Neural cell (in vitro differentiated cells): ENCODE measurements around the gene MYO3B. TPM values are rescaled to one million over a fixed set of nuclear protein-coding genes. Genes with fewer than 3 reads are reported as not detected.

Experiments used
- H2AFZ ChIP-seq: fragments of 200-600, 300-800 bp; sonication (generic), shearing (Covaris generic); 2 replicates; pipeline ENCODE4 v1.6.0; 2014; ENCODE audit warnings: low read depth, mild to moderate bottlenecking, antibody characterized with exemption, low read length, moderate library complexity
- H3F3A ChIP-seq: fragments of 200-600 bp; shearing (Covaris generic); 2 replicates; pipeline ENCODE4 v1.6.1; 2016; ENCODE audit warnings: mild to moderate bottlenecking, moderate library complexity, mixed read lengths, antibody characterized with exemption, low read length; ENCODE audit not compliant: insufficient read depth, poor library complexity, severe bottlenecking
- H3K27ac ChIP-seq: fragments of 200-600, 300-800 bp; sonication (generic), shearing (Covaris generic); 2 replicates; pipeline ENCODE4 v1.5.1; 2014; ENCODE audit warnings: mild to moderate bottlenecking, low read length, moderate library complexity
- H3K27me3 ChIP-seq: fragments of 300-800, 200-600 bp; sonication (generic), shearing (Covaris generic); 2 replicates; pipeline ENCODE4 v1.6.0; 2014; ENCODE audit warnings: mild to moderate bottlenecking, low read depth, low read length, moderate library complexity; ENCODE audit not compliant: insufficient read depth
- H3K36me3 ChIP-seq: fragments of 300-800, 200-600 bp; sonication (generic), shearing (Covaris generic); 2 replicates; pipeline ENCODE4 v1.5.1; 2014; ENCODE audit warnings: mild to moderate bottlenecking, antibody characterized with exemption, low read length, moderate library complexity; ENCODE audit not compliant: insufficient read depth
- H3K4me2 ChIP-seq: fragments of 300-800, 200-600 bp; sonication (generic), shearing (Covaris generic); 2 replicates; pipeline ENCODE4 v1.6.0; 2014; ENCODE audit warnings: mild to moderate bottlenecking, low read length
- H3K4me3 ChIP-seq: fragments of 300-800, 200-600 bp; sonication (generic), shearing (Covaris generic); 2 replicates; pipeline ENCODE4 v1.5.1; 2014; ENCODE audit warnings: mild to moderate bottlenecking, low read length, moderate library complexity
- H3K79me2 ChIP-seq: fragments of 200-600 bp; shearing (Covaris generic); replicated peaks from 2 replicates; pipeline ENCODE4 v1.6.0; 2014; ENCODE audit warnings: mild to moderate bottlenecking, low read length, moderate library complexity; ENCODE audit not compliant: insufficient read depth
- H3K9ac ChIP-seq: fragments of 300-800, 200-600 bp; sonication (generic), shearing (Covaris generic); 2 replicates; pipeline ENCODE4 v1.6.1; 2016; ENCODE audit warnings: mild to moderate bottlenecking, low read length, mixed read lengths
- H3K9me2 ChIP-seq: fragments of 200-600 bp; shearing (Covaris generic); 2 replicates; pipeline ENCODE4 v1.6.1; 2016; ENCODE audit warnings: mild to moderate bottlenecking, low read length, mixed read lengths; ENCODE audit not compliant: insufficient read depth
- H3K9me3 ChIP-seq: fragments of 200-600, 300-800 bp; sonication (generic), shearing (Covaris generic); 2 replicates; pipeline ENCODE4 v1.6.1; 2016; ENCODE audit warnings: mild to moderate bottlenecking, mixed run types, low read length, moderate library complexity, mixed read lengths
- H4K20me1 ChIP-seq: fragments of 200-600 bp; shearing (Covaris generic); 2 replicates; pipeline ENCODE4 v1.6.1; 2016; ENCODE audit warnings: mild to moderate bottlenecking, mixed run types; ENCODE audit not compliant: insufficient read depth
- EP300 ChIP-seq: fragments of 450-650 bp; conservative IDR thresholded peaks from 2 replicates; pipeline ENCODE4 v1.6.1; 2014; ENCODE audit warnings: antibody characterized with exemption, mild to moderate bottlenecking, moderate library complexity; ENCODE audit not compliant: poor library complexity, severe bottlenecking
- EZH2 ChIP-seq: fragments of 200-600, 300-800 bp; shearing (Covaris generic), sonication (generic); IDR thresholded peaks from 2 replicates; pipeline ENCODE4 v1.6.1; 2014; ENCODE audit warnings: antibody characterized with exemption, low read length, borderline replicate concordance, mild to moderate bottlenecking; ENCODE audit not compliant: insufficient read depth, poor library complexity, severe bottlenecking
- MXI1 ChIP-seq: fragments of 450-650 bp; conservative IDR thresholded peaks from 2 replicates; pipeline ENCODE4 v1.6.1; 2014; ENCODE audit warnings: antibody characterized with exemption, mild to moderate bottlenecking; ENCODE audit not compliant: poor library complexity, severe bottlenecking
- POLR2AphosphoS5 ChIP-seq: IDR thresholded peaks from 2 replicates; pipeline ENCODE4 v1.6.1; 2012
- RAD21 ChIP-seq: fragments of 450-650 bp; conservative IDR thresholded peaks from 2 replicates; pipeline ENCODE4 v1.6.1; 2014; ENCODE audit warnings: antibody characterized with exemption, mild to moderate bottlenecking, moderate library complexity
- SMC3 ChIP-seq: fragments of 450-650 bp; conservative IDR thresholded peaks from 2 replicates; pipeline ENCODE4 v1.6.1; 2014; ENCODE audit warnings: antibody characterized with exemption, mild to moderate bottlenecking, moderate library complexity; ENCODE audit not compliant: poor library complexity
- TAF1 ChIP-seq: IDR thresholded peaks from 2 replicates; pipeline ENCODE4 v1.6.1; 2012; ENCODE audit warnings: low read depth
- polyA plus RNA-seq: library from polyadenylated mRNA; depleted of rRNA; stranded (reverse); fragments of >200 nt; gene quantifications from 2 replicates; pipeline ENCODE4 v1.2.3, GENCODE V29; 2014
- TF ChIP-seq, protein P1 (sequence below): fragments of 450-650 bp; IDR thresholded peaks from 2 replicates; pipeline ENCODE4 v1.5.1; 2014; ENCODE audit warnings: antibody characterized with exemption, mild to moderate bottlenecking, moderate library complexity; ENCODE audit not compliant: poor library complexity, severe bottlenecking
- TF ChIP-seq, protein P2 (sequence below): IDR thresholded peaks from 2 replicates; pipeline ENCODE4 v1.6.1; 2012; ENCODE audit warnings: borderline replicate concordance

MYO3B gene
- polyA plus RNA-seq, 1 donor from 2014 or later = 0.11 TPM

DNA sequence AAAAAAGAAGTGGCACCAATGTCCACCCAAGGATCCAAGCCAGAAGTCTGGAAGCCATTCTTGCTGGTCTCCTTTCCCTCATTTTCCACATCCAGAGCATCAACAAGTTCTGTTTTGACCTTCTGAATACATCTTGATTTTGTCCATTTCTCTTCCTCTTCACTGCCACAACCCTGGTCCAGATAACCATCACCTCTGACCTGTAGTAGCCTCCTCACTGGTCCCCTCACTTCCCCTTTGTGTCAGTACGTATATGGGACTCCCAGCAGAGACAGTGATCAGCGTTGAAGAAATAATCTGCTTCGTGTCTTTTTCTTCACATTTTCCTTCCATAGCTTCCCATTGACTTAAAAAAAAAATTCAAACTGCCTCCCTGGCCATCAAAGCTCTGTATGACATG lies 427.9 kb downstream of the MYO3B start:
- Histone ChIP-seq H3K27ac (no peak overlapping the region), H3K79me2 (no peaks in the 10 kb centered on the region), H3K36me3 (no peaks in the 10 kb centered on the region), H3K9ac (no peak overlapping the region), H3F3A (no peaks in the 10 kb centered on the region), H3K4me3 (no peak overlapping the region), H4K20me1 (no peaks in the 10 kb centered on the region), H3K9me2 (no peaks in the 10 kb centered on the region), H3K4me2 (no peak overlapping the region), H3K27me3 (no peaks in the 10 kb centered on the region), H3K9me3 (no peaks in the 10 kb centered on the region), H2AFZ (no peak overlapping the region)
- no peak for TF ChIP-seq POLR2AphosphoS5

DNA sequence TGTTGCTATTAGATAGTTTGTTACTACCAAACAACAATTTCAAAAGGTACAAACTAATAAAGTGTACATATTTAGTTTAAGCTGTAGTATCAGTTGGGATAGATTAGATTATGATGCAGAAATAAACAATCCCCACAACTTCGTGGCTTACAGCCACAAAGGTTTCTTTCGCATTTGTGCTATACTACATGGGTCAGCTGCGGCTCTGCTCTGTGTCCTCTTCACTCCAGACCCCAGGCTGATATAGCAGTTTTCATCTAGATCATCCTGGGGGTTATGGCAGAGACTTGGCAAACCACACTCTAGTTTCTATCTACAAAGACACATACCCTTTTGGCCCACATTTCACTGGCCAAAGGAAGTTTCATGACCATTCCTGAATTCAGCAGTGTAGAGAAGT lies 429.2 kb downstream of the MYO3B start:
- no peak overlapping the region for H2AFZ ChIP-seq
- H3F3A ChIP-seq = no peaks in the 10 kb centered on the region
- no peaks in the 10 kb centered on the region for H4K20me1 ChIP-seq
- H3K27ac ChIP-seq = no peak overlapping the region
- no peaks in the 10 kb centered on the region for H3K36me3 ChIP-seq
- no peaks in the 10 kb centered on the region for H3K79me2 ChIP-seq
- no peaks in the 10 kb centered on the region for H3K27me3 ChIP-seq
- H3K4me2 ChIP-seq = no peak overlapping the region
- no peak overlapping the region for H3K9ac ChIP-seq
- no peaks in the 10 kb centered on the region for H3K9me2 ChIP-seq
- H3K4me3 ChIP-seq = no peak overlapping the region
- no peaks in the 10 kb centered on the region for H3K9me3 ChIP-seq
- TF ChIP-seq MXI1 = no peak
- no peak for TF ChIP-seq EZH2
- TF ChIP-seq, protein P1, sequence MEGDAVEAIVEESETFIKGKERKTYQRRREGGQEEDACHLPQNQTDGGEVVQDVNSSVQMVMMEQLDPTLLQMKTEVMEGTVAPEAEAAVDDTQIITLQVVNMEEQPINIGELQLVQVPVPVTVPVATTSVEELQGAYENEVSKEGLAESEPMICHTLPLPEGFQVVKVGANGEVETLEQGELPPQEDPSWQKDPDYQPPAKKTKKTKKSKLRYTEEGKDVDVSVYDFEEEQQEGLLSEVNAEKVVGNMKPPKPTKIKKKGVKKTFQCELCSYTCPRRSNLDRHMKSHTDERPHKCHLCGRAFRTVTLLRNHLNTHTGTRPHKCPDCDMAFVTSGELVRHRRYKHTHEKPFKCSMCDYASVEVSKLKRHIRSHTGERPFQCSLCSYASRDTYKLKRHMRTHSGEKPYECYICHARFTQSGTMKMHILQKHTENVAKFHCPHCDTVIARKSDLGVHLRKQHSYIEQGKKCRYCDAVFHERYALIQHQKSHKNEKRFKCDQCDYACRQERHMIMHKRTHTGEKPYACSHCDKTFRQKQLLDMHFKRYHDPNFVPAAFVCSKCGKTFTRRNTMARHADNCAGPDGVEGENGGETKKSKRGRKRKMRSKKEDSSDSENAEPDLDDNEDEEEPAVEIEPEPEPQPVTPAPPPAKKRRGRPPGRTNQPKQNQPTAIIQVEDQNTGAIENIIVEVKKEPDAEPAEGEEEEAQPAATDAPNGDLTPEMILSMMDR = no peak
- TF ChIP-seq, protein P2, sequence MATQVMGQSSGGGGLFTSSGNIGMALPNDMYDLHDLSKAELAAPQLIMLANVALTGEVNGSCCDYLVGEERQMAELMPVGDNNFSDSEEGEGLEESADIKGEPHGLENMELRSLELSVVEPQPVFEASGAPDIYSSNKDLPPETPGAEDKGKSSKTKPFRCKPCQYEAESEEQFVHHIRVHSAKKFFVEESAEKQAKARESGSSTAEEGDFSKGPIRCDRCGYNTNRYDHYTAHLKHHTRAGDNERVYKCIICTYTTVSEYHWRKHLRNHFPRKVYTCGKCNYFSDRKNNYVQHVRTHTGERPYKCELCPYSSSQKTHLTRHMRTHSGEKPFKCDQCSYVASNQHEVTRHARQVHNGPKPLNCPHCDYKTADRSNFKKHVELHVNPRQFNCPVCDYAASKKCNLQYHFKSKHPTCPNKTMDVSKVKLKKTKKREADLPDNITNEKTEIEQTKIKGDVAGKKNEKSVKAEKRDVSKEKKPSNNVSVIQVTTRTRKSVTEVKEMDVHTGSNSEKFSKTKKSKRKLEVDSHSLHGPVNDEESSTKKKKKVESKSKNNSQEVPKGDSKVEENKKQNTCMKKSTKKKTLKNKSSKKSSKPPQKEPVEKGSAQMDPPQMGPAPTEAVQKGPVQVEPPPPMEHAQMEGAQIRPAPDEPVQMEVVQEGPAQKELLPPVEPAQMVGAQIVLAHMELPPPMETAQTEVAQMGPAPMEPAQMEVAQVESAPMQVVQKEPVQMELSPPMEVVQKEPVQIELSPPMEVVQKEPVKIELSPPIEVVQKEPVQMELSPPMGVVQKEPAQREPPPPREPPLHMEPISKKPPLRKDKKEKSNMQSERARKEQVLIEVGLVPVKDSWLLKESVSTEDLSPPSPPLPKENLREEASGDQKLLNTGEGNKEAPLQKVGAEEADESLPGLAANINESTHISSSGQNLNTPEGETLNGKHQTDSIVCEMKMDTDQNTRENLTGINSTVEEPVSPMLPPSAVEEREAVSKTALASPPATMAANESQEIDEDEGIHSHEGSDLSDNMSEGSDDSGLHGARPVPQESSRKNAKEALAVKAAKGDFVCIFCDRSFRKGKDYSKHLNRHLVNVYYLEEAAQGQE = no peak
- TF ChIP-seq TAF1 = no peak

DNA sequence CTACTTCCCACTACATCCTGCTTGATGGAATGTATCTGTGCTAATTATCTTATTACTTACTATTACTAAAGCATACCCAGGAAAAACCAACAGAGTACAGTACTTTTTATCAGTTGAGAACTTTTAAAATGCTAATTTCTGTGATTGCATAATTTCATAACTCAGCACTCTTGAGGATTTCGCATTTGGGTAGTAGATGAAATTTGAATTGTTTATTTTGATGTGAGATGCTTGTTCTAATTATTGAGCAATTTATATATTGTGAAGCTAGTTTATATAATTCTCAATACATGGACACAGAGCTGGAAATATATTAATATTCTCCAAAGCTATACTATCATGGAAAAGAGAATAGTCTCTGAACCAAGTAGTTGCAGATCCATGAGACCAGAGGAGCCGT lies 432.7 kb downstream of the MYO3B start:
- Histone ChIP-seq H3K79me2 (no peaks in the 10 kb centered on the region), H3K9me3 (no peaks in the 10 kb centered on the region), H3K27ac (no peak overlapping the region), H3K4me3 (no peak overlapping the region), H3F3A (no peaks in the 10 kb centered on the region), H3K36me3 (no peaks in the 10 kb centered on the region), H2AFZ (no peak overlapping the region), H3K9ac (no peak overlapping the region), H3K27me3 (no peaks in the 10 kb centered on the region), H4K20me1 (no peaks in the 10 kb centered on the region), H3K9me2 (no peaks in the 10 kb centered on the region), H3K4me2 (no peak overlapping the region)
- TF ChIP-seq RAD21 (no peak), POLR2AphosphoS5 (no peak), TAF1 (no peak), SMC3 (no peak), MXI1 (no peak), EZH2 (no peak), EP300 (no peak)
- TF ChIP-seq, protein P1 = no peak
- TF ChIP-seq, protein P2 = no peak
